Choroid plexus epithelial cell (primary cell): ENCODE results near the gene DLST.
A peak's percentile ranks its signal among the peaks of the same experiment; 100 is the strongest.

Source experiments
- DNase-seq: peaks from one replicate; pipeline ENCODE4 v3.0.0-alpha.2; 2010; ENCODE audit warnings: low read depth
- H3K4me3 ChIP-seq: 2 replicates; pipeline ENCODE4 v1.5.1; 2011; ENCODE audit warnings: low read depth, mild to moderate bottlenecking, control low read depth, low read length, moderate library complexity
- TF ChIP-seq, protein P1 (sequence below): conservative IDR thresholded peaks from 2 replicates; pipeline ENCODE4 v1.5.1; 2011; ENCODE audit warnings: low read depth, mild to moderate bottlenecking, control low read depth, inconsistent platforms, low read length, moderate library complexity

The DLST gene

DNA sequence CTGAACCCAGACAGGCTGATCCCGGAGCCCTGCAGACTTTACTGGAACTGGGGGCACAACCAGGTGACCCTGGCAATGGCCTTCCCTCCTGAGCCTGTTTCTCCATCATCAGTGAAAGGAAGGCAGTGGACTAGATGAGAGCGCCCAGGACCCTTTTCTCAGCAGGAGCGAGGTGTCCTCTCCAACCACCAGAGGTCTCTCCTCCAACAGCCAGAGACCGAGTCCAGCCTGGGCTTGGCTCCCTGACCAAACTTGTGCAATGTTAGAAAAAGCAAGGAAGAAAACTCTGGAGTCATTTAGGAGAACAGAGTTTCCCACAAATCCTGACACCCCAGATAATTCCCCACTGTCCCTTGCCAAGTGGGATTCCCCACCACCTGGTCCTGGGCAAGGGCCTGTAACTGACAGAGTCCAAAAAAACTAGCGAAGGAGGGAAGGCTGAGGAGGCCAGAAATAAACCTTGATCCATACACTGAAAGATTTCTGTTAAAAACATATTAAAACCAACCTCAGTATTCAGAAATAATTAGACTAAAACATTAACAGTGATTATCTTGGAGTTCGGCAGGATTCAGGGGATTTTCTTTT lies 32.4 kb downstream of the DLST start:
- DNase-seq: peak; percentile 85
- H3K4me3 ChIP-seq: no peak overlapping the region
- TF ChIP-seq, protein P1, sequence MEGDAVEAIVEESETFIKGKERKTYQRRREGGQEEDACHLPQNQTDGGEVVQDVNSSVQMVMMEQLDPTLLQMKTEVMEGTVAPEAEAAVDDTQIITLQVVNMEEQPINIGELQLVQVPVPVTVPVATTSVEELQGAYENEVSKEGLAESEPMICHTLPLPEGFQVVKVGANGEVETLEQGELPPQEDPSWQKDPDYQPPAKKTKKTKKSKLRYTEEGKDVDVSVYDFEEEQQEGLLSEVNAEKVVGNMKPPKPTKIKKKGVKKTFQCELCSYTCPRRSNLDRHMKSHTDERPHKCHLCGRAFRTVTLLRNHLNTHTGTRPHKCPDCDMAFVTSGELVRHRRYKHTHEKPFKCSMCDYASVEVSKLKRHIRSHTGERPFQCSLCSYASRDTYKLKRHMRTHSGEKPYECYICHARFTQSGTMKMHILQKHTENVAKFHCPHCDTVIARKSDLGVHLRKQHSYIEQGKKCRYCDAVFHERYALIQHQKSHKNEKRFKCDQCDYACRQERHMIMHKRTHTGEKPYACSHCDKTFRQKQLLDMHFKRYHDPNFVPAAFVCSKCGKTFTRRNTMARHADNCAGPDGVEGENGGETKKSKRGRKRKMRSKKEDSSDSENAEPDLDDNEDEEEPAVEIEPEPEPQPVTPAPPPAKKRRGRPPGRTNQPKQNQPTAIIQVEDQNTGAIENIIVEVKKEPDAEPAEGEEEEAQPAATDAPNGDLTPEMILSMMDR: peak; percentile 97

DNA sequence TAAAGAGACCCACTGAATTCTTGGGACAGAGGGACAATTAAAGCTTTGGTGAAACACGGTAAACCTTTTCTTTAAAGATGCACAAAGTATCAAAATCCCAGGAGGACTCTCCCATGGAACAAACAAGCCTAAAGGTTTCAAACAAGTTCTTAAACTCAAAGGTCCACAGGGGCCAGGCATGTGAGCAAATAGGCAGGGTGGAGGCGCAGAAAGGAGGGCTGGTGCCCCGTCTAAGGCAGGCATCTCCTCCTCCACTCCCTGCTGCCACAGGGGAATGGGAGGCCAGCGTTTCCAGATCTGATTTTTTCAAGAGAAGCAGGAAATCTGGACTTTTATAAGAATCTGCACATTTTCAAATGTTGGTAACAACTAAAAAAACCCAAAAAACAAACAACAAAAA lies 33.7 kb downstream of the DLST start:
- no peak overlapping the region for H3K4me3 ChIP-seq
- TF ChIP-seq, protein P1: no peak
- DNase-seq: no peak

DNA sequence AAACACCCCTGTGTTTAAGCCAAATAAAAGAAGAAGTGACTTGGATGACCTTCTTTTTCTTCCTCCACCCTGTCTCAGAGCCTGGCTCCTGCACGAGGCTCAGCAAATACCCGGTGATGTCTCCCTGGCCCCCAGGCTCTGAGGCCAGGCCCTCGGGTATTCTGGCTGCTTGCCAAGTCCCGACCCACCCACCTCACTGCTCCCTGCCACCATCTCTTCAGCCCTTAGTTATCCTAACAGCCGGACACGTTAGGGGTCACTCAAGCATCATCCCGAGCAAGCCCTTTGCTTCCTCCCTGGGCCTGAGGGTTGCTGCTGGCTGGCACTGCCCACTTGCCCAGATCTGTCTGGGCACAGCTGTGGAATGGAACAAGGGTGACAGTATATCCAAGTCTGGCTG lies 34.1 kb downstream of the DLST start:
- no peak for DNase-seq
- no peak overlapping the region for H3K4me3 ChIP-seq
- TF ChIP-seq, protein P1: no peak

DNA sequence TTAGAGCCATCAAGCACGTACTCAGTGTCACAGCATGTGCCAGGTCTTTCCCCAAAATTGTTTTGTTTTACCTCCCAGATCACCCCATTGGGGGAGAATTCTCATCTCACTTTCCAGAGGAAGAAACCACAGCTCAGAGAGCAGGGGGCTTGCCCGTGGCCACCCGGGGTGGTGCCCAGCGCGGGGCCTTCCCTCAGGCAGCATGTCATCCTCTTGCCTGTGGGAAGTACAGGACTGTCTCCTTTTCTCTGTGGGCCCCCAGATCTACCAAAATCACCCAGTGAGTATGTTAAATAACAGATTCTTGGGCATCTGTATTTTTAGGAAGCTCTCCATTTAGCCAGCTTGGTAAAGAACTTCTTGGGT lies 35.4 kb downstream of the DLST start:
- TF ChIP-seq, protein P1: no peak
- DNase-seq: no peak
- H3K4me3 ChIP-seq: no peak overlapping the region

DNA sequence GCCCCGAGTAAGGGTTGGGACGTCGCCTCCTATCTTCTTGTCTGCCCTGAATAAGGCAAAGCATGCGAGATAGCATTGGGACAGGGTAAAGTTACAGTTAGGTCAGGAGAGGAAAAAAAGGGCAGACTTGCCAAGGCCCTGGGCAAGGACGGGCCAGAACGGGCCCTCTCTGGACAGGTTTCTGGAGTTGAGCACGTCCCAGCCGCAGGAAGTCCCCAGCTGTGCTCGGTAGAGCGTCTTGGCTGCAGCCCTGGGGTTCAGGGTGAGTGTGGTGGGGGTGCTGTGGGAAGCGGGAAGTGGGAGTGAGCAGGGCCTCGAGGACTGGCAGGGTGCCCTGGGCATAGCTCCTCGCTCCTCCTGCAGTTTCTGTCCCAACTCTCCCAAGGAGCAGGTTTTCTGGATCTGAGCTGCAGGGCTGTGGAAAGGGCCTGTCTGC lies 35.9 kb downstream of the DLST start:
- DNase-seq: peak; percentile 50
- TF ChIP-seq, protein P1: no peak
- H3K4me3 ChIP-seq: no peak overlapping the region

DNA sequence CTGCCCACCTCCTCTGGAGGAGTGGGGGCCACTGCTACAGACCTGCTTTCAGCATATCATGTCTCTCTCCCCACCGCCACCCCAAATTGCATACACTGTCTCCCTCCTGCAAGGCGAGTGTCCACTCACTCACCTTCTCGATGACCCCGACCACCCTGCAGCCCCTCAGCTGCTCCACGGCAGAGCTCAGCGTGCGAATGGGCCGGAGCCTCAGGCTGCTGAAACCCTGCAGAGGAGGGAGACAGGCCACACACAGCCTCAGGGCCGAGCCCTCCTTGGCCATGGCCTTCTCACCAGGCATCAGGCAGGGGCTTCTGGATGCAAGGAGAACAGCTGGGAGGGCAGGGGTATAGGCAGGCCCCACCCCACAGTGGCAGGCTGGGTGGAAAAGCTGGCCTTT lies 36.7 kb downstream of the DLST start:
- TF ChIP-seq, protein P1: no peak
- no peak for DNase-seq
- no peak overlapping the region for H3K4me3 ChIP-seq

DNA sequence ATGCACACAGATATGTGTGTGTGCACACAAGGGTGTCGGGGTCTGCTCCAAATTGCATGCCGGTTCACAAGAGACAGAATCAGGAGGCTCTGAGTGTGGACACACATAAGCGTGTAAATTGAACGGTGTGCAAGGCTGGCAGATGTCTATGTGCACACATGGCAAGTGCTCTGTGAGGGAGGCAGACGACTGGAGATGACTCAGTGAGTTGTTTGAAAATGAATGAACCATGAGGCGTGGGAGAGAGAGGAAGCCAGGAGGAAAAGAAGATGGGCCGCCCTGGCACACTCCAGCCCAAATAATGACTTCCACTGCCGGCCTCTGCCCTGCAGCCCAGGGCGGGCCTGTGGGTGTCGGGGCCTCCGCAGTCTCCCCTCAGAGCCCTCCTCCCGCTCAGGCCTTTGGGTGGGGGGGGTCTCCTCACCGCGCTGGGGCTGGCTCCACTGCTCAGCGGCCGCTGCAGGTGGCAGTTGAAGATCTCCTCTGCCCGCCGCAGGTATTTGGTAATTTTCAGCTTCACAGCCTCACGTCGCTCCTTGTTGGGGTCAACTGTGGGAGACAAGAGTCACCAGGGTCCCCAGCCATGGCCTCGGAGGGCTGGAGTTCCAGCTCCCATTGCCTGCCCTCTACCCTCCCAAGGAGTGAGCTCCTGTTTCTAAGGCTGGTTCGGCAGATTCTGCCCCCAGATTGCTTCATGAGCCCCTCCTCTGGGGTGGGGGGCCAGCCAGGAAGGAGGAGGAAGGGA lies 37.9 kb downstream of the DLST start:
- H3K4me3 ChIP-seq: no peak overlapping the region
- TF ChIP-seq, protein P1: no peak
- DNase-seq: peak; percentile 19
